Panc1 (cell line): ENCODE data around the gene B4GALT3. TPM values are rescaled to one million over a fixed set of nuclear protein-coding genes. Genes with fewer than 3 reads are reported as not detected.

ENCODE experiments used
- ATAC-seq: fragments of 200-7000 bp; cut with Tn5 transposase; 2 replicates; pipeline ENCODE4 v1.9.1; 2020; ENCODE audit warnings: mild to moderate bottlenecking, moderate library complexity
- BruUV-seq: library from RNA; stranded (reverse); fragments of 400-500 nt; replicated peaks from 2 replicates; lab custom pipeline; 2021; lab: Mats Ljungman, UMichigan
- CTCF ChIA-PET: fragments of 300-600 bp; sonication (Branson Sonifier 250); formaldehyde crosslinking; loops from one replicate; lab custom pipeline; 2022; ENCODE audit warnings: antibody characterized with exemption; lab: Charles Lee
- POLR2A ChIA-PET: fragments of 300-600 bp; sonication (Branson Sonifier 250); formaldehyde crosslinking; loops from one replicate; lab custom pipeline; 2022; ENCODE audit warnings: antibody characterized with exemption; lab: Charles Lee
- DNase-seq: peaks from one replicate; pipeline ENCODE4 v3.0.0-alpha.2; 2010; ENCODE audit warnings: low read depth, low spot score
- H3K27ac ChIP-seq: 2 replicates; pipeline ENCODE4 v1.5.1; 2011; ENCODE audit warnings: mild to moderate bottlenecking, low read length, inconsistent platforms
- H3K27me3 ChIP-seq: fragments of 200-500 bp; sonication (Bioruptor generic); 2 replicates; pipeline ENCODE4 v1.6.0; 2014; ENCODE audit warnings: low read length, inconsistent platforms; ENCODE audit not compliant: control insufficient read depth, insufficient read depth
- H3K36me3 ChIP-seq: fragments of 200-500 bp; sonication (Bioruptor generic); 2 replicates; pipeline ENCODE4 v1.5.1; 2014; ENCODE audit warnings: inconsistent platforms, mild to moderate bottlenecking, low read length, moderate library complexity; ENCODE audit not compliant: control insufficient read depth, insufficient read depth
- H3K4me1 ChIP-seq: 2 replicates; pipeline ENCODE4 v1.5.1; 2011; ENCODE audit warnings: inconsistent platforms, mild to moderate bottlenecking, low read length, moderate library complexity; ENCODE audit not compliant: control insufficient read depth, insufficient read depth
- H3K4me3 ChIP-seq, 2 experiments: 2 replicates each; pipeline ENCODE4 v1.5.1; 2011 to 2012; ENCODE audit warnings: low read depth in 2 of 2, low read length in 2 of 2, mild to moderate bottlenecking in 2 of 2, inconsistent platforms in 1 of 2, moderate library complexity in 1 of 2
- H3K9me3 ChIP-seq: fragments of 200-500 bp; sonication (Bioruptor generic); 2 replicates; pipeline ENCODE4 v1.5.1; 2014; ENCODE audit warnings: low read depth, mild to moderate bottlenecking, inconsistent platforms, low read length, moderate library complexity; ENCODE audit not compliant: control insufficient read depth, insufficient read depth
- CTCF ChIP-seq: fragments of 450-650 bp; IDR thresholded peaks from 2 replicates; pipeline ENCODE4 v1.5.1; 2017; ENCODE audit warnings: mild to moderate bottlenecking
- POLR2AphosphoS5 ChIP-seq: IDR thresholded peaks from 2 replicates; pipeline ENCODE4 v1.6.1; 2012; ENCODE audit warnings: mild to moderate bottlenecking, low read depth, low read length, moderate library complexity
- REST ChIP-seq, 2 experiments: IDR thresholded peaks; 2 replicates each; pipeline ENCODE4 v1.6.1; 2011 to 2012; ENCODE audit warnings: low read depth in 2 of 2, control low read depth in 1 of 2, low read length in 1 of 2, mild to moderate bottlenecking in 1 of 2, moderate library complexity in 1 of 2; ENCODE audit not compliant: insufficient read depth in 1 of 2
- SIN3A ChIP-seq: IDR thresholded peaks from 2 replicates; pipeline ENCODE4 v1.6.1; 2012; ENCODE audit warnings: low read depth, mild to moderate bottlenecking, low read length, moderate library complexity, borderline replicate concordance; ENCODE audit not compliant: insufficient read depth
- TCF7L2 ChIP-seq: IDR thresholded peaks from 2 replicates; pipeline ENCODE4 v1.6.1; 2011; ENCODE audit warnings: mild to moderate bottlenecking, low read depth, low read length, inconsistent platforms
- in situ Hi-C: cut with HindIII; loops from 2 replicates; pipeline ENCODE4 v1.10.0; 2016; ENCODE audit warnings: low sequenced_read_pairs, low pct_unique_long_range_greater_than_20kb
- intact Hi-C: fragments of 100-400 bp; cut with micrococcal nuclease; formaldehyde crosslinking; loops from one replicate; pipeline ENCODE4 v1.10.0; 2022; ENCODE audit not compliant: unreplicated experiment
- total RNA-seq: library from RNA; stranded (reverse); gene quantifications from one replicate; pipeline ENCODE4 v1.2.1, GENCODE V29; 2021; ENCODE audit not compliant: unreplicated experiment

Gene B4GALT3
- total RNA-seq, 1 experiment from 2014 or later, result 28.6 TPM

GRCh38 chr1:161162052-161162451 lies 15.3 kb downstream of the B4GALT3 start:
- ChIA-PET CTCF (no interaction called here), POLR2A (no interaction called here)
- ATAC-seq (no peak), DNase-seq (no peak)
- Histone ChIP-seq H3K4me1 (peaks cover 27% of the 10 kb centered on the region), H3K9me3 (no peaks in the 10 kb centered on the region), H3K4me3 (no peak overlapping the region), H3K27me3 (no peaks in the 10 kb centered on the region), H3K27ac (no peak overlapping the region), H3K36me3 (peaks cover 11% of the 10 kb centered on the region)
- BruUV-seq, result no TSS peak
- in situ Hi-C loops, result no loop called here
- TF ChIP-seq REST (IDR thresholded peaks at IDR 0.05; ENCODE audit: insufficient read depth in 1 of 2, low read depth in 2 of 2, low read length in 1 of 2), result no peak
- TF ChIP-seq TCF7L2, result no peak
- intact Hi-C loops, result no loop called here

GRCh38 chr1:161161652-161162051 lies 15.7 kb downstream of the B4GALT3 start:
- DNase-seq (no peak), ATAC-seq (no peak)
- intact Hi-C loops, result no loop called here
- no peaks in the 10 kb centered on the region for H3K27me3 ChIP-seq
- H3K9me3 ChIP-seq, result no peaks in the 10 kb centered on the region
- peaks cover 26% of the 10 kb centered on the region for H3K4me1 ChIP-seq
- ChIA-PET CTCF (no interaction called here), POLR2A (no interaction called here)
- no peak for TF ChIP-seq POLR2AphosphoS5
- no peak for TF ChIP-seq CTCF
- no peak for TF ChIP-seq SIN3A
- TF ChIP-seq REST (IDR thresholded peaks at IDR 0.05; ENCODE audit: insufficient read depth in 1 of 2, low read depth in 2 of 2, low read length in 1 of 2), result no peak
- no peak for TF ChIP-seq TCF7L2
- H3K4me3 ChIP-seq, result no peak overlapping the region
- no peak overlapping the region for H3K27ac ChIP-seq
- in situ Hi-C loops, result no loop called here
- H3K36me3 ChIP-seq, result peaks cover 11% of the 10 kb centered on the region
- BruUV-seq, result no TSS peak
